HG02973 (cell line): Measurements from ENCODE around the gene ICAM5.

Experiments used
- ATAC-seq: cut with Tn5 transposase; IDR thresholded peaks from one replicate; pipeline ENCODE4 v1.9.1; 2021; ENCODE audit warnings: moderate library complexity; ENCODE audit not compliant: unreplicated experiment

ICAM5 gene

DNA sequence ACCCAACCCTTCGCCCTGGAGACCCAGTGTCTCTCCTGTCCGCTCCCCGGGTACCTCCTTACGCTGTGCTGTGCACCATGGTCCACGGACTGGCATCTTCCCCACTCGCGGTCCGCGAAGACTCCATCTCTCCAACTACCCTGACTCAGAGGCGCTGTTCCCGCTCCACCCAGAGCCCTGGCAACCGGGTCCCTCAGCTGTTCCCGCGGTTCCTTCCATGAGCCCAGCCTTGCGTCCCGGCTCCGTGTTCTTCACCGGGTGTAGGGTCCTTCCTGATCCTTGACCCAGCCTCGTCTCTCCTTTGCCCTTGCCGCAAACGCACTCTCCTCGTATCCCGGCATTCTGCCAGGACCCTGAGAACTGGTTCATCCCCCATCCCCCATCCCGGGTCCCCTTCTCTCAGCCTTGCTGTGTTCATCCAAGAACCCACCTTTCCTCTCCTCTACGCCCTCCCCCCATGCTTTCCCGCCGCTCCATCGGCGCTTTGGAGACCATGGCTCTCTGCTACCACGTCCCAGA lies 664 bp downstream of the ICAM5 start:
- ATAC-seq: no peak

DNA sequence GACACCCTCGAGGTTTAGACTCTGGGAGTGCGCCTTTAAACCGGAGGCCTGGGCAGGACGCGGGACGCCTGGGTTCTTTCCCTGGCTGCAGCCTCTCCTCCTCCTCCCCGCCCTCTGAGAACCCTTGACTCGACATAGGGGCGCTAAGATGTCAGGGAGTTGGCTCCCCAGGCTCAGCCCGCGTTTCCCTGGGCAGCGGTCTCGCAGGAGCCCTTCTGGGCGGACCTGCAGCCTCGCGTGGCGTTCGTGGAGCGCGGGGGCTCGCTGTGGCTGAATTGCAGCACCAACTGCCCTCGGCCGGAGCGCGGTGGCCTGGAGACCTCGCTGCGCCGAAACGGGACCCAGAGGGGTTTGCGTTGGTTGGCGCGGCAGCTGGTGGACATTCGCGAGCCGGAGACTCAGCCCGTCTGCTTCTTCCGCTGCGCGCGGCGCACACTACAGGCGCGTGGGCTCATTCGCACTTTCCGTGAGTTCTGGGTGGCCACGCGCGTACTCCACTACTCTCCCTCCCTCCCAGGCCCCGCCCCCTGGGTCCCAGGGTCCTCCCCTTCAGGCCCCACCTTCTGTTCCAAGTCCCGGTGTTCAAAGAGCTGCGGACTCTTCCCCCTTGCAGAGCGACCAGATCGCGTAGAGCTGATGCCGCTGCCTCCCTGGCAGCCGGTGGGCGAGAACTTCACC lies 1.3 kb downstream of the ICAM5 start:
- ATAC-seq: no peak

DNA sequence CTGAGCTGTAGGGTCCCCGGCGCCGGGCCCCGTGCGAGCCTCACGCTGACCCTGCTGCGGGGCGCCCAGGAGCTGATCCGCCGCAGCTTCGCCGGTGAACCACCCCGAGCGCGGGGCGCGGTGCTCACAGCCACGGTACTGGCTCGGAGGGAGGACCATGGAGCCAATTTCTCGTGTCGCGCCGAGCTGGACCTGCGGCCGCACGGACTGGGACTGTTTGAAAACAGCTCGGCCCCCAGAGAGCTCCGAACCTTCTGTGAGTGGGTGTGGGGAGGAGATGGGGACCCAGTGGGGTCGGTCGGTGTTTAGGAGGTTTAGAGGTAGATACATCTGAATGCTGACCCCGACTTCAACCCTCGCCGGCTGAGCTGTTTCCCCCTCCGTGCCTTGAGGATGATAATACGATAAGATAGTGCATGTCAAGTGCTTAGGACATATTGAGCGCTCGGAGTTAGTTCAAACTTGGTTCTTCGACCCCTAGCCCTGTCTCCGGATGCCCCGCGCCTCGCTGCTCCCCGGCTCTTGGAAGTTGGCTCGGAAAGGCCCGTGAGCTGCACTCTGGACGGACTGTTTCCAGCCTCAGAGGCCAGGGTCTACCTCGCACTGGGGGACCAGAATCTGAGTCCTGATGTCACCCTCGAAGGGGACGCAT lies 1.9 kb downstream of the ICAM5 start:
- ATAC-seq: no peak

DNA sequence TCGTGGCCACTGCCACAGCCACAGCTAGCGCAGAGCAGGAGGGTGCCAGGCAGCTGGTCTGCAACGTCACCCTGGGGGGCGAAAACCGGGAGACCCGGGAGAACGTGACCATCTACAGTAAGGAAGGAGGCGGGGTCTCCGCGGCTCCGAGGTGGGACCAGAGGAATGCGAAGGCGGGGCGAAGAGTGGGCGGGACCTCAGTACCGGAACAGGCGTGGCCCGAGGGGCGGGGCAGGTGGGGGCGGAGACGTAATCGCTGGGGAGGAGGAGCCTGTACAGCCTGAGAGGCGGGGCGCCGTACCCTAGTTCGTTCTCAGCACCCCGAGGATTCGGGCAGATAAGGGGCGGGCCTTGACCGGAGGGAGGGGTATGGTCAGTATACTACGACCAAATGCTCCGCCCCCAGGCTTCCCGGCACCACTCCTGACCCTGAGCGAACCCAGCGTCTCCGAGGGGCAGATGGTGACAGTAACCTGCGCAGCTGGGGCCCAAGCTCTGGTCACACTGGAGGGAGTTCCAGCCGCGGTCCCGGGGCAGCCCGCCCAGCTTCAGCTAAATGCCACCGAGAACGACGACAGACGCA lies 2.5 kb downstream of the ICAM5 start:
- peak; percentile 40 for ATAC-seq

DNA sequence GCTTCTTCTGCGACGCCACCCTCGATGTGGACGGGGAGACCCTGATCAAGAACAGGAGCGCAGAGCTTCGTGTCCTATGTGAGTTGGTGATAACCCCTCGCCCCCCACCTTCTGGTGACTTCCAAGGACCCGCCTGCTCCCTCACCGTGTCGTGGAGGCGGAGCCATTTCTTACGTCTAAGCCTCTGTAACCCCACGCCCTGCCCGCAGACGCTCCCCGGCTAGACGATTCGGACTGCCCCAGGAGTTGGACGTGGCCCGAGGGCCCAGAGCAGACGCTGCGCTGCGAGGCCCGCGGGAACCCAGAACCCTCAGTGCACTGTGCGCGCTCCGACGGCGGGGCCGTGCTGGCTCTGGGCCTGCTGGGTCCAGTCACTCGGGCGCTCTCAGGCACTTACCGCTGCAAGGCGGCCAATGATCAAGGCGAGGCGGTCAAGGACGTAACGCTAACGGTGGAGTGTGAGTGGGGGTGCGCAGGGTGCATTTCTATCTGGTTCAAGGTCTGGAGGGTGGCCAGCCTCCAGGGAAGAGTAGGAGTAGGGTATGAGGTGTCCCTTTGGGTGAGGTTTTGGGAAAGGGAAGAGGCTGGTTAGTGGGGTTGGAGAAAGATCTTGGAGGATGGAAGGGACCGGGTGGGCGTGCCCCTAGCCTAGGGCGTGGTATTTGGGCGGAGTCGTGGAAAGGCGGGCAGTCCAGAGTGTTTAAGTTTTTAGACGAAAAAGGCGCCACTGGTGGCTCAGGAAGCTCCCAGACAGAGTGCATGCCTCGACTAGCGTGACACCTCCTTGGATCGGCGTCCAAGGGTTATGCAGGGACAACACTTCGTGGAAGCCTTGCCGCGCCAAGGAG lies 3.3 kb downstream of the ICAM5 start:
- ATAC-seq: no peak

DNA sequence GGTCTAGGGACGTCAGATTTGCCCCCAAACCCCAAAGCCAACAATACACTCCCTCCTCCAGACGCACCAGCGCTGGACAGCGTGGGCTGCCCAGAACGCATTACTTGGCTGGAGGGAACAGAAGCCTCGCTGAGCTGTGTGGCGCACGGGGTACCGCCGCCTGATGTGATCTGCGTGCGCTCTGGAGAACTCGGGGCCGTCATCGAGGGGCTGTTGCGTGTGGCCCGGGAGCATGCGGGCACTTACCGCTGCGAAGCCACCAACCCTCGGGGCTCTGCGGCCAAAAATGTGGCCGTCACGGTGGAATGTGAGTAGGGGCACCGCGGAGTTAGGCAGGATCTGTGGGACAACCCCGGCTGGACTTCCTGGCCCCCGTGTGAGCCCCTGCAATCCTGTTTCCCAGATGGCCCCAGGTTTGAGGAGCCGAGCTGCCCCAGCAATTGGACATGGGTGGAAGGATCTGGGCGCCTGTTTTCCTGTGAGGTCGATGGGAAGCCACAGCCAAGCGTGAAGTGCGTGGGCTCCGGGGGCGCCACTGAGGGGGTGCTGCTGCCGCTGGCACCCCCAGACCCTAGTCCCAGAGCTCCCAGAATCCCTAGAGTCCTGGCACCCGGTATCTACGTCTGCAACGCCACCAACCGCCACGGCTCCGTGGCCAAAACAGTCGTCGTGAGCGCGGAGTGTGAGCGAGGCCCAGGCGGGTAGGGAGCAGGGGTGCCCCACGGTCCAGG lies 4.0 kb downstream of the ICAM5 start:
- ATAC-seq: no peak

DNA sequence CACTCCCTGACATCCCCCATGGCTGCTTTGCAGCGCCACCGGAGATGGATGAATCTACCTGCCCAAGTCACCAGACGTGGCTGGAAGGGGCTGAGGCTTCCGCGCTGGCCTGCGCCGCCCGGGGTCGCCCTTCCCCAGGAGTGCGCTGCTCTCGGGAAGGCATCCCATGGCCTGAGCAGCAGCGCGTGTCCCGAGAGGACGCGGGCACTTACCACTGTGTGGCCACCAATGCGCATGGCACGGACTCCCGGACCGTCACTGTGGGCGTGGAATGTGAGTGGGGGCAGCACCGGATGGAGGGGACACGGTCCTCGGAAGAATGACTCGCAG lies 4.6 kb downstream of the ICAM5 start:
- no peak for ATAC-seq

DNA sequence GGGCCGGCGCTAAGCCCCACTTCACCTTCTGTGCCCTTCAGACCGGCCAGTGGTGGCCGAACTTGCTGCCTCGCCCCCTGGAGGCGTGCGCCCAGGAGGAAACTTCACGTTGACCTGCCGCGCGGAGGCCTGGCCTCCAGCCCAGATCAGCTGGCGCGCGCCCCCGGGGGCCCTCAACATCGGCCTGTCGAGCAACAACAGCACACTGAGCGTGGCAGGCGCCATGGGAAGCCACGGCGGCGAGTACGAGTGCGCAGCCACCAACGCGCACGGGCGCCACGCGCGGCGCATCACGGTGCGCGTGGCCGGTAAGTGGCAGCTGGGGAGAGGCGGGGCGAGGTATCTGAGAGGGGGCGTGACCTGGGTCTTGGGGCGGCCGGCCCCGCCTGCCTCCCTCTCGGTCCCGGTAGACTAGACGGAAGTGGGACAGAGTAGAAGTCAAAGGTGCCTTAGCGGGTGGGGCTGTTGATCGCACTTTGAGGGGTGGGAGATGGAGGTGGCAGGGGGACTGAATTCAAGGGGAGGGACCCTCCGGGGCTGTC lies 5.6 kb downstream of the ICAM5 start:
- no peak for ATAC-seq

DNA sequence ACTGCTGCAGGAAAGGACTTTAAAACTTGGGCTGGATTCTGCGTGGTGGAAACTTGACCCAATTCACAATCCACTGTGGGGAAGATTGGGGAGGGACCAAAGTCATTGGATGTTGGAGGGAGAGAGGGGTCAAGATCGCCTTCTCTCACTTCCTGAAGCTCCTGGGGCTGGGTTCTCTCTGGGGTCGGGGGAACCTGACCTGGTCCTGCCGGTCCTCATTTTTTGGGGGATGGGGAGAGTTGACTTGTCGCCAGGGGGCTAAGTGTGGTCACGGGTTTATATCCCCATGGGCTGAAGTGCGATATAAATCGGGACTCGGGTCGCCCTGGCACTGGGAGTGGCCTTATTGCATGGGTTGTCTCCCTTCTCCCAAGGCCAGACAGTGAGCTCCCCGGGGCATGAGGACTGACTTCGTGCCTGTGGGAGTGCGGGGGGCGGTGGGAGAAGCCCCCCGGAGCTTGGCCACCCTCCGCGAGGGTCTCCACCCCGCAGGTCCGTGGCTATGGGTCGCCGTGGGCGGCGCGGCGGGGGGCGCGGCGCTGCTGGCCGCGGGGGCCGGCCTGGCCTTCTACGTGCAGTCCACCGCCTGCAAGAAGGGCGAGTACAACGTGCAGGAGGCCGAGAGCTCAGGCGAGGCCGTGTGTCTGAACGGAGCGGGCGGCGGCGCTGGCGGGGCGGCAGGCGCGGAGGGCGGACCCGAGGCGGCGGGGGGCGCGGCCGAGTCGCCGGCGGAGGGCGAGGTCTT lies 6.3 kb downstream of the ICAM5 start:
- ATAC-seq: no peak

DNA sequence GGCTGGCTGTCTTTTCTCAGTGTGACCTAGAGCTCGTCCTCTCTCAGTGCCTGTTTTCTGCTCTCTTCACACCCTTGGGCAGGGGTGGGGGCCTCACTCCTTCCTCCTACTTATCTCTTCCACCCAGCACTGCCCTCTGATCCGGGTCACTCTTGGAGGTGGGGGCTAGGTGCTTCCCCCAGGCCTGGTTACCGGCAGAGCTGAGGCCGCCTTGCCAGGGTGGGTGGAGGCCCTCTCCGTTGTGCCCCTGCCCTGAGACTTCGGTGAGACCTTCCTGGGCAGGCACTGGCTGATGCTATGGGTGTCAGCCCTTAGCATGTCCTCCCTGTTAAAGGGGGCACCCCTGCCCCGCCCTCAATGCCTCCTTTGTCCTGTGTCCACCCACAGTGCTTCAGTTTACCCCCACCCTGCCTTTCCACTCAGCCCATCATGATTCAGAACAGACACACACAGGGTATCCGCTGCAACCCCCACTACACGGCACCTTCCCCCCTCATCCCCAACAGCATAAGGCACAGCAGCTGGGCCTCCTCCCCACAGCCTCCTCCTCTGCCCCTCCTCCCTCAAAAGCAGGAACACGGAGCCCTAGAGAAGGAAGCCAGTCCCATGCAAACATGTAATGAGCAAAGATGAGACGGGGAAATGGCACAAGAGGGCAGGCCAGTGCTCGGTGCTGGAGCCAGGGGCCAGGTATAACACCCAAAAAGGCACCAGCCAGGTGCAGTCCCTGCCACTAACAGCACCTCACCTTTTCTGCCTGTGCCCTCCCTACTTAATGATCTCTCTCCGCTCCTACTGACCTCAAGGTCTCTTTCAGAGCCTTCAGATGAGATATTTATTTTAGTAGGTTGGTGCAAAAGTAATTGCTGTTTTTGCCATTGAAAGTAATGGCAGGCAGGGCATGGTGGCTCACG lies 10.1 kb downstream of the ICAM5 start:
- ATAC-seq: no peak

DNA sequence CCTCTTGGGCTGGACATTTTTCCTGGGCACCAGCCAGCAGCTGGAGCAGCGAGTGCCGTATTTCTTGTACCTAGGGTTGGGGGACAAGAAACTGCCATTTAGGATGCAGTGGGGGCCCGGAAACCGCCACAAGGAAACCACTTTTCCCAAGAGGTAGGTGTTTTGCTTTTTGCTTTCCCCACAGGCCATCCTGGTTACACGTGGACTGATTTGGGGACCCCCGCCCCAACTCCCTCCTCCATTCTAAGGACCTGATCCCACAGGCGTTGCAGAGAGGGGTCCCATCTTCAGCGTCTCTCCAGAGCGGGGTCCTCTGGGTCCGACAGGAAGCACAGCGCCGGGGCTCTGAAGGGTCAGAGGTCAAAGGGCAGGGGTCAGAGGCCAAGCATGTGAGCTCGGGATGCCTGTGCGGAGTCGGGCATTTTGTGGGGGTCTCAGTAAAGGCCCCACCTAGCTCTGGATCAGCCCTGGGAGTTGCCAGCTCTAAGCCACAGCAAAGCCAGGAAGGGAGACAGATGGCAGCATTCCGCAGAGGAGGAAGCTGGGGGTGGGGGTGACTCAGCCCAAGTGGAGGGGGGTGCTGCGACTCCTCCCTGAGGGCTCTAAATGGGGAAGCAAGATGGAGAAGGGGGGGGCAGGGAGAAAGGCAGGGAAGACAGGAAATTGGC lies 15.5 kb downstream of the ICAM5 start:
- ATAC-seq: no peak

DNA sequence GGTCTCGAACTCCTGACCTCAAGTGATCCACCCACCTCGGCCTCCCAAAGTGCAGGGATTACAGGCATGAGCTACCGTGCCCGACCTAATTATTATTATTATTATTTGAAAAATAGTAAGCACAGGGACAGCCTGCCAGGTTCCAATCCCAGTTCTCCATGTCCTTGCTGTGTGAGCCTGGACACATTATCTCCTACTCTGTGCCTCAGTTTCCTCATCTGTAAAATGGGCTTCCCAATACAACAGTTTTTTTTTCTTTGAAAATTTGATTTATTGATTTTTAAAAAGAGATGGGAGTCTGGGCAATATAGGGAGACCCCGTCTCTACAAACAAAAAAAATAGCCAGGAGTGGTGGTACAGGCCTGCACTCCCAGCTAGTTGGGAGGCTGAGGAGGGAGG lies 16.6 kb downstream of the ICAM5 start:
- no peak for ATAC-seq

DNA sequence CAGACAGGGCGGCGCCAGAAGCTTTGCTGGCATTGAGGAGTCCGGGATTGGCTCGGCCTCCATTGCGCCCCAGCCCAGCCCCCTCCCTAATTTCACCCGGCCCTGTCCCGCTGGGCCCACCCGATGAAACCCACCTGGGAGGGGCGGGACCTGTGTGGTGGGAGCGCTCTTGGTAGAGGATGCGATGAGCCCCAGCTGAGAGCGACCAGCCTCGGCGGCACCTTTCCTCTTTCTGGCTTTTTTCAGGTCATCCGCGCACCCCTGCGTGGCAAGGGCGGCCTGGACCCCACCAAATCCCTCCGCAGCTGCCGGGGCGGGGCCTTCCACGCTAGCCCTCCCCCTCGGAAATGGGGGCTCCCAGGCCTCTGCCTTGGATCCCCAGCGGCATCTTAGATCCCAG lies 19.7 kb downstream of the ICAM5 start, which contains the start of gene ZGLP1:
Gene ZGLP1, minus strand, starts transcription at position 393 of the 400 bp plus-strand sequence.
- no peak for ATAC-seq

DNA sequence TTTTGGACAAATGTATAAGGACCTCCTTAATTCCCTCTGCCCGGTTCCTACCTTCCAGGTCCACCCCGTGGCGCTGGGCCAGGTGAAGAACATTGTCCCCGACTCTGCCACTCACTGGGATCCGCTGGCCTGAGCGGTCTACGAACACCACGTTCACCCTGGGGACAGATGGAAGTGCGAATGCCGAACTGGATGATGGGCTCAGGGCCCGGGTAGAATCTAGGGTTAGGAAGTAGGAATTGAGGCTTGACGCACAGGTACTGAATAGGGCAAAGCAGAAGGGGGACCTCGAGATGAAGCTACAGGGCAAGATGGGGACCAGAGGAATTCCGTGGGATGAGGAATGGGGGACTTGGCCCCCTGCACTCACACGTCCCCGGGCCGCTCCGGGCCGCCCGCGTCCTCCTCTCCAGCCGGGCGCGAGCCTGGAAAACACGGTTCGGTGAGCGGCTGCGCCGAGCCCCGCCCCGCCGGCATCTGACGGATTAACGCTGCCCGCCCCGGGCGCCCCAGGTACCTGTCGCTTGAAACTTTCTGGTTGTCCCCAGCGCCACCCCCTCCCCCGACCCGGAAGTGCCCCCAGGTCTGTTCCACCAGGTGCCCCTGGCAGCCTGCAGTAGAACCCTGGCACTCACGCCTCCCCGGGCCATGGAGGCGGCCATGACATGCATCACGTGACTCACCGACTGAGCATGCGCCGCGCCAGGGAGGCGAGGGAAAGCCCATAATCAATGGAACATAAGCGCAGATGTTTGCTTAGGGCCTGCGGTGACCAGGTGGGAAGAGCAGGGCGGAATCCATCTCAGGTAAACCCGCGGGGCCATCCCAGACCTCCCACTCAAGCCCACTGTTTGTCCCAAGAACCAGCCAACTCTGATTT lies 25.8 kb downstream of the ICAM5 start, which contains the start of gene FDX2:
Gene FDX2, minus strand, starts transcription at position 681 of the 880 bp plus-strand sequence. Its CDS starts 19 bp downstream, at position 662.
- peak; percentile 53 for ATAC-seq

DNA sequence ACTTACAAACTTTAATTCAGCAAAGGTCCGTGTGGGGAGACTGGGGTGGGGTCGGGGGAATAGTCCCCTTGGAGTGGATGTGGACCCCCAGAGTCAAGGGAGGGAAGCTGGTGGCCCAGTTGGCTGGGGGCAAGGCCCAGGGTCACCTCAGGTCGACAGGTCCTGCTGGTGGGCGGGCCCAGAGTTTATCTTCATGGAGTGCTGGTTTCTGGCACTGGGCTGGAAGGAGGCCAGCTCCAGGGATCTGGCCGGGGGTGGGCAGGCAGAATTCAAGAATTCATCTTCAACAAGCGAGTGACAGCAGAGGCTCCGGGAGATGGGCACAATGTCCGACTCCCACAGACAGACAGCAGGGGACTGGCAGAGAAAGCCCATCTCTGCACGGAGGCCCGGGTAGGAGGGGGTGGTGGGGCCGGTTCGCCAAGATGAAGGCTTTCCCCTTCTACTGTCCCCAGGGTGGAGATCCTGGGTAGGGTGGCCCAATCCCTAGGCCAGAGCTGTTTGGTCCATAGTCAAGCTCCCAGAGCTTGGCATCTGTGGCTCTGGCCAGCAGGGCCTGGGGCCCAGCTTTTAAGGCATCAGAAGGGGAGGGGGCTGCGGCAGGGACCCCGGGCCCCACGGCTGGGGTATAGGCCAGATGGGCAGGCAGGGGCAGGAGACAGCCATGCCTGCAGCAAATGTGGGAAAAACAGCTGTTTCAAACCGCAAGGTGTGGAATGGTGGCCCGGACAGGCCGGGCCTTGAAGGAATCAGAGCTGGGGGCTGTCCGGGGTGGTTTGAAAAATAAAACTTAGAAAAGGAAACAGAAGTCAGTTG lies 26.7 kb downstream of the ICAM5 start:
- ATAC-seq: no peak
